Erythroblast (primary cell): ENCODE measurements around the gene RNU4-1.
A peak's percentile ranks its signal among the peaks of the same experiment; 100 is the strongest.
"Not testable (repeated sequence)": the region's sequence is repeated elsewhere in the genome, so short reads cannot be mapped to it uniquely, and the experiment has no call there.

Experiments
- DNase-seq, 2 experiments: peaks; one replicate each; lab custom pipeline; 2025; lab: John Stamatoyannopoulos, UW
- GATA1 ChIP-seq: IDR thresholded peaks from 2 replicates; pipeline ENCODE4 v1.6.1; 2011; ENCODE audit warnings: low read depth, mild to moderate bottlenecking, control low read depth, low read length, moderate library complexity
- POLR2A ChIP-seq: IDR thresholded peaks from 2 replicates; pipeline ENCODE4 v1.6.1; 2011; ENCODE audit warnings: mild to moderate bottlenecking, low read length

RNU4-1 gene

GRCh38 chr12:120292661-120293531 is at the start of gene RNU4-1:
Gene RNU4-1, minus strand, starts transcription at chr12:120293237.
- DNase-seq, result peak; percentile 92 to 93
- TF ChIP-seq POLR2A (peak; percentile 99), GATA1 (no peak)

GRCh38 chr12:120342175-120343038 is 49.4 kb upstream of the RNU4-1 start:
- TF ChIP-seq POLR2A (no peak), GATA1 (no peak)
- DNase-seq, result no peak

- no peak for DNase-seq
- no peak for TF ChIP-seq GATA1
- no peak for TF ChIP-seq POLR2A
These were observed 46.2 kb upstream of the RNU4-1 start for GRCh38 chr12:120339256-120339655.

- TF ChIP-seq GATA1 (no peak), POLR2A (no peak)
- DNase-seq, result no peak
These were observed 44.7 kb upstream of the RNU4-1 start for GRCh38 chr12:120337730-120338129.

- not testable (repeated sequence) for DNase-seq
These were observed 43.4 kb upstream of the RNU4-1 start for GRCh38 chr12:120336392-120336791.

GRCh38 chr12:120335447-120335846 is 42.4 kb upstream of the RNU4-1 start:
- DNase-seq, result peak; percentile 38 to 43

GRCh38 chr12:120332523-120332922 is 39.5 kb upstream of the RNU4-1 start:
- TF ChIP-seq POLR2A (no peak), GATA1 (no peak)
- DNase-seq, result no peak

- no peak for DNase-seq
- TF ChIP-seq GATA1 (no peak), POLR2A (no peak)
These were observed 39.0 kb upstream of the RNU4-1 start for GRCh38 chr12:120332041-120332440.

GRCh38 chr12:120331390-120331789 is 38.4 kb upstream of the RNU4-1 start:
- no peak for TF ChIP-seq GATA1
- no peak for TF ChIP-seq POLR2A
- DNase-seq, result no peak

GRCh38 chr12:120328228-120328627 is 35.2 kb upstream of the RNU4-1 start:
- DNase-seq, result peak in 1 of 2 experiments; percentile 14
- TF ChIP-seq POLR2A (no peak), GATA1 (no peak)

GRCh38 chr12:120327593-120327992 is 34.6 kb upstream of the RNU4-1 start, which contains the start of gene PLA2G1B:
Gene PLA2G1B, minus strand, starts transcription at chr12:120327779. Its CDS starts 26 bp downstream, at chr12:120327753.
- DNase-seq, result no peak
- no peak for TF ChIP-seq POLR2A
- no peak for TF ChIP-seq GATA1

- no peak for DNase-seq
- no peak for TF ChIP-seq GATA1
- no peak for TF ChIP-seq POLR2A
These were observed 31.9 kb upstream of the RNU4-1 start for GRCh38 chr12:120324841-120325417.

- DNase-seq, result no peak
- TF ChIP-seq GATA1 (no peak), POLR2A (no peak)
These were observed 30.7 kb upstream of the RNU4-1 start for GRCh38 chr12:120323772-120324171.
